DMS 273 treated with DMSO at 0.1 percent for 48 hours (cell line): Measurements from ENCODE around the gene CRYAB.
"Not testable (repeated sequence)": the region's sequence is repeated elsewhere in the genome, so short reads cannot be mapped to it uniquely, and the experiment has no call there.

Experiments used
- DNase-seq: peaks from one replicate; lab custom pipeline; 2025; lab: John Stamatoyannopoulos, UW

Gene CRYAB

DNA sequence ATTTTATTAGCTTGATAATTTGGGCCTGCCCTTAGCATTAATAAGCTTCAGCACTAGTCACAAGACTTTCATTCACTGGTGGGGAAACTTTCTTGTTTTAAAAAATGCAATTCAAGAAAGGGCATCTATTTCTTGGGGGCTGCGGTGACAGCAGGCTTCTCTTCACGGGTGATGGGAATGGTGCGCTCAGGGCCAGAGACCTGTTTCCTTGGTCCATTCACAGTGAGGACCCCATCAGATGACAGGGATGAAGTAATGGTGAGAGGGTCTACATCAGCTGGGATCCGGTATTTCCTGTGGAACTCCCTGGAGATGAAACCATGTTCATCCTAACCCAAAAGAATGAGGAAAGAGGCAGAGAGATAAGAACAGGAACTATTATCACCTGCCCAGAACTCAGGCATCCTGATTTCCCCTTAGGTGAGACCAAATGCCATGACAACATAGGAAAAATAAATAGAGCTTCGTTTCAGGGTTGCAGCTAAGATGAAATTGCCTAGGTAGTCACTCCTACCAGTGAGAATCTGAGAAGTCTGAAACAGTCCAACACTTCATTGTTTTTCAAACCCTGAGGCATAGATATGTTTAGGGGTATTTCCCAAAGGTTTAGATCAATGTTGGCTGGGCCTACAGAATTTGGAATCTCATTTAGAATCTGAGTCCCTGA, 2.8 kb downstream of the CRYAB start:
- DNase-seq, result no peak

DNA sequence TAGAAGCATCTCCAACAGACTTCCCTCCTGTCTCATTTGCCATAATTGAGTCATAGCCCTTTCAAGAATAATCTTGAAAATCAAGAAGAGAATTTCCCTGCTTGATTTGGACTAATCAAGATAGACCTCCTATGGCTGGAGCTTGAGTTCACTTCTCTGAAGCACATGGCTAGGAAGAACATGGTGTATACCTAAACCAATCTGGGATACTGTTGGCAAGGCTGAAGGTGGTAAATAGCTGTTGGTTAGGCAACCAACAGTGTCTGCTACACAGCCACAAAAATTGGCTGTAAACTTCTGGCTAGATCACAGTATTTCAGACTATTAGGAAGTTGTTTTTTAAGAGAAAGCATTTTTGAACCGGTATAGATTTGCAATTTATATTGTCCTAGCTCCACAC, 4.9 kb downstream of the CRYAB start:
- no peak for DNase-seq

DNA sequence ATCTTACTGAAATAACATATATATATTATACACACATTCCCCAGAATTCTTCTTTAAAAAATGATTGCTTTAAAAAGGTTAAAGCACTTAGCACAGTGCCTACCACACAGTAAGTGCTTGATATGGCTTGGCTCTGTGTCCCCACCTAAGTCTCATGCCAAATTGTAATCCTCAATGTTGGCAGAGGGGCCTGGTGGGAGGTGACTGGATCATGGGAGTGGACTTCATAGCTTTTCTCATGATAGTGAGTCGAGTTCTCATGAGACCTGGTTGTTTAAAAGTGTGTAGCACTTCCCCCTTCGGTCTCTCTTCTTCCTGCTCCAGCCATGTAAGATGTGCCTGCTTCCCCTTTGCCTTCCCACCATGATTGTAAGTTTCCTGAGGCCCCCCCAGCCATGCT, 6.2 kb downstream of the CRYAB start:
- DNase-seq, result no peak

DNA sequence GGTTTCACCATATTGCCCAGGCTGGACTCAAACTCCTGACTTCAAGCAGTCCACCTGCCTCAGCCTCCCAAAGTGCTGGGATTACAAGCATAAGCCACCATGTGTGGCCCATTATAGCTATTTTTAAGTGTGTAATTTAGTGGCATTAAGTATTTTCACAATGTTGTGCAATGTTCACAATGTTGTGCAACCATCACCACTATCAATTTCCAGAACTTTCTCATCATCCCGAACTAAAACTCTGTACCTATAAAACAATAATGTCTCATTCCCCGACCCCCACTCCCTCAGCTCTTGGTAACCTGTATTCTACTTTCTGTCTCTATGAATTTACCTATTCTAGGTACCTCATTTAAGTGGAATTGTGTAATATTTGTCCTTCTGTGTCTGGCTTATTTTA, 24.7 kb downstream of the CRYAB start:
- DNase-seq, result no peak

DNA sequence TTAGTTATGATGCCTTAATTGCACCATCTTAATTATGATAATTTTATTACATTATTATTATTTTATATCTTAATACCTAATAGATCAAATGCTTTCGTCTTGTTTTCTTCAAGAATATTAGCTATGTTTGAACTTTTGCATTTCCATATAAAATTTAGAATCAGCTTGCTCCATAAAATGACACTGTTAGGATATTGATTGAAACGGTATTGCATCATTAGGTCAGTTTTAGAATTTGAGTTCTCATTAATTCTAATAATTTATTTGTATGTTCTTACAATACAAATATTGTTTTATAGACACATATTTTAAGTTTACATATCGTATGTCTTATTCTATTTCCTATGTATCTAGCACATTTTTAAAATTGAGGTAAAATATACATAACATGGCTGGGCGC, 25.5 kb downstream of the CRYAB start:
- no peak for DNase-seq

GRCh38 chr11:111885053-111885452, 26.5 kb downstream of the CRYAB start:
- DNase-seq, result not testable (repeated sequence)

GRCh38 chr11:111882202-111882601, 29.4 kb downstream of the CRYAB start:
- no peak for DNase-seq

DNA sequence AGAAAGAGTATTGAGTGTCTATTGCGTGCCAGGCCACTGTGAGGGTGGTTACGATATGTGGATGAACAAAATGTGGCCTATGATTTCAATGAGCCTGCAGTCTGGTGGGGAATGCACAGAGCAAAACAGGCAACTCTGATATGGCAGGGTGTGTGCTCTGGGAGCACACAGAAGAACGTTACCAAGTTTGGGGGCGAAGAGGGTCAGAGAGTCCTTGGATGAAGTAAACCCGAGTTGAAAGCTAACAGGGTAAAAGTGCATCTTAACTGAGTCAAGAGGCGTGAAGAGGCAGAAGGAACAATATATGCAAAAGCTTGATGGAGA, 32.0 kb downstream of the CRYAB start:
- DNase-seq, result no peak

DNA sequence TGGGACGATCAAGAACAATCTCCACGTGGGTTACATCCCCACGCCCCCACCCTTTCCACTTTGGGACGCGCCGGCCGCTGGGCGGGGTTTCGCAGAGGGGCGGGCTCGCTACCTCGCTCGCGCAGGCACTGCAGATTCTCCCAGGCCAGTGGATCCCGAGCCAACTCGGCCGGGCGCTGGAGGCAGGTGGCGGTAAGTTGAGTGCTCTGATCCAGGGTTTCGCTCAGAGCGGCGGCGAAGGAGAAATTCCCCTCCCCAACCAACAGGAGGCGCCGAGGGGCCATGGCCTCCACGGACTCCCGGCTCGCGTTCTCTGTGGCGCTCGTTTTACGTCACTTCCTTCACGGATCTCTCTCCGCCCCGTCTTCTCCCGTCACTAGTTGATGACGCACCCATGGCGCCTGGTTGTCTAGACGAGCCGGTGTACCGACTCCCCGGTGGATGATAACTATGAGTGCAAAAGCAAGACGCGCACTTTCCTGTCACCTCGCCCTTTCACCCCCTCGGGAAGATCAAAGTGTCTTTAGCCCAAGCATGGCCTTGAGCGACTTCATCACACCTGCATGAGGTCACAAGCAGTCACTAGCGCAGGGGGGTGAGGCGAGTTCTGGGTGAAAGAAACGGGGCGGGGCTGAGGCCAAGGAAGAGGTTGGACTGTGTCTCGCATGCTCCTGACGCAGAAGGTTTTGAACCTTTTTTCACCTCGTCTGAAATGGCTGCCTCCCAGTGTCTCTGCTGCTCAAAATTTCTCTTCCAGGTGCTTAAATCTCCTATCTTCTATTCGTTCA, 32.5 kb downstream of the CRYAB start, which contains the start of the genes CFAP68 and FDXACB1:
CFAP68 (plus strand) TSS at position 693 of the 788 bp plus-strand sequence; CDS start at position 713, 20 bp downstream.
FDXACB1 (minus strand) TSS at position 317 of the 788 bp plus-strand sequence; CDS start at position 284, 33 bp downstream.
- DNase-seq, result peak; percentile 89

DNA sequence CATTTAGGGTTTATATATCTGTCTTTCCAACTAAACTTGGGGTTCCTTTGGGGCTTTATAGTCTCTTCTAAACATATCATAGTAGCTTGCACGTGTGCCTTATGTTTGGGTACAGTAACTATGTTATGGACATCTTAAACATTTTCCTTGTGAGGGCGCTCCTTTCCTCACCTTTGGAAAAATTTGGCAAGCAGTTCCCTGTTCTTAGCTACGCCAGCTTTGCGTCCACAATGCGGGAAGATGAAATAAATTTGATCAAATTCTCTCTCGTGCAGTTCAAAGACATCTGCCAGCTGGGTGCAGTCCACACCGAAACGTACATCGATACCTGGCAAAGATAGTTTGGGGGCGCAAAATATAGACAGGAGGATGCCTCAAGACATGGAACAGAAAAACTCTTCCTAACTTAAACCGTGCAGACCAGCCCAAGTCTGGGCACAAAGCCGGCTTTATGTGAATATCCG, 33.2 kb downstream of the CRYAB start:
- peak; percentile 57 for DNase-seq

DNA sequence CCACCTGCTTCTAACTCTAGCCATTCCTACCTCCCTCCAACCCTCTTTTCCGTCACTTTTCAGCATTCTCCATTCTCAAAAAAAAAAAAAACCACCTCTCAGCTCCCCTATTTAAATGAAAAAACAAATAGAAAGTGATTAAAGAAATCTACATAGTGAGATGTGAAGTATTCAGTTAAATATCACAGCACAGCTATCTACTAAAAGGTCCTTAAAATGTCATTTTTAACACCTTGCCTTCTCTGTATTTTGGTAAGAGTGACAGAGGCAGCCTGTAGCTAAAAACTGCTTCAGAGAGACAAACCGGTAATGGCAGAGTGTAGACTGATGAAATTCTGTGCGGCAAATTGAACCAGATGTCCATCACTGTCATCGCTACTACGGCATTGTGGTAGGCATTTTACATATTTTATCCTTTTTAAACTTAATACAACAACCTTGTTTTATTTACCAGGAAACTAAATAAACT, 39.8 kb downstream of the CRYAB start:
- DNase-seq, result no peak

- peak; percentile 52 for DNase-seq
Observed at GRCh38 chr11:111870886-111871692, 40.5 kb downstream of the CRYAB start, which contains the start of gene ALG9. TSS of gene ALG9 (minus strand) at chr11:111871581. CDS start at chr11:111871482, 99 bp downstream.

DNA sequence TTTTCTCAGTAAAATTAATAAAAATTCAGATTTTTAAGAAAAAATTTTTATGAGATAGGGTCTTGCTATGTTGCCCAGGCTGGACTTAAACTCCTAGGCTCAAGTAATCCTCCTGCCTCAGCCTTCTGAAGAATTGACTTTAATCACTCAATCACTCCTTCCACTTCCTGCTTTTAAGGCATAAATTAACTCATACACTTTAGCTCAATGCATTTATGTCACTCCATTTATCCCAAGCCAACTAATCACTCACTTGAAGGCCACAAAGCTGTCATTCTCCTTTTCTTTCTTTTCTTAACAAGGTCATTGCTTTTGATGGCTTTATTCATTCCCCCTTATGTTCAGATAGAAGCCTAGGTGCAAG, 41.1 kb downstream of the CRYAB start:
- DNase-seq, result no peak

- DNase-seq, result no peak
Observed at GRCh38 chr11:111870113-111870512, 41.5 kb downstream of the CRYAB start.

- DNase-seq, result no peak
Observed at GRCh38 chr11:111860257-111860656, 51.3 kb downstream of the CRYAB start.
